OCI-LY1 (cell line): ENCODE measurements around the gene AQP11.

ENCODE experiments used
- H2AFZ ChIP-seq: fragments of 200-600 bp; sonication (generic), shearing (Covaris generic); 2 replicates; pipeline ENCODE4 v1.6.0; 2014; ENCODE audit warnings: antibody characterized with exemption, mild to moderate bottlenecking, low read length
- H3F3A ChIP-seq: fragments of 200-600 bp; sonication (generic), shearing (Covaris generic); 2 replicates; pipeline ENCODE4 v1.6.0; 2014; ENCODE audit warnings: mild to moderate bottlenecking, antibody characterized with exemption, low read length, moderate library complexity; ENCODE audit not compliant: insufficient read depth
- H3K27ac ChIP-seq: fragments of 200-600 bp; sonication (generic); 2 replicates; pipeline ENCODE4 v1.5.1; 2014; ENCODE audit warnings: low read length, mixed run types, mild to moderate bottlenecking, low read depth; ENCODE audit not compliant: poor library complexity, severe bottlenecking
- H3K27me3 ChIP-seq: fragments of 200-600 bp; sonication (generic); 2 replicates; pipeline ENCODE4 v1.6.0; 2014; ENCODE audit warnings: antibody characterized with exemption, mild to moderate bottlenecking, low read length, moderate library complexity; ENCODE audit not compliant: insufficient read depth
- H3K36me3 ChIP-seq: fragments of 200-600 bp; sonication (generic); 2 replicates; pipeline ENCODE4 v1.6.1; 2014; ENCODE audit warnings: mild to moderate bottlenecking, antibody characterized with exemption, low read length, moderate library complexity, mixed read lengths; ENCODE audit not compliant: insufficient read depth
- H3K4me1 ChIP-seq: fragments of 200-600 bp; sonication (generic); 2 replicates; pipeline ENCODE4 v1.5.1; 2014; ENCODE audit warnings: mild to moderate bottlenecking, low read length, moderate library complexity; ENCODE audit not compliant: insufficient read depth, severe bottlenecking
- H3K4me2 ChIP-seq: fragments of 200-600 bp; sonication (generic), shearing (Covaris generic); 2 replicates; pipeline ENCODE4 v1.6.1; 2014; ENCODE audit warnings: low read length
- H3K4me3 ChIP-seq: fragments of 200-600 bp; sonication (generic); 2 replicates; pipeline ENCODE4 v1.5.1; 2014; ENCODE audit warnings: low read length, low read depth, mild to moderate bottlenecking, mixed read lengths; ENCODE audit not compliant: poor library complexity, severe bottlenecking
- H3K79me2 ChIP-seq: fragments of 200-600 bp; shearing (Covaris generic); 2 replicates; pipeline ENCODE4 v1.6.1; 2016; ENCODE audit warnings: mixed run types, low read length, mixed read lengths; ENCODE audit not compliant: insufficient read depth
- H3K9ac ChIP-seq: fragments of 200-600 bp; sonication (generic), shearing (Covaris generic); 2 replicates; pipeline ENCODE4 v1.6.1; 2014; ENCODE audit warnings: mild to moderate bottlenecking, low read length, mixed read lengths
- H3K9me2 ChIP-seq: fragments of 200-600 bp; sonication (generic), shearing (Covaris generic); 2 replicates; pipeline ENCODE4 v1.6.1; 2014; ENCODE audit warnings: low read depth, mild to moderate bottlenecking, low read length, mixed read lengths
- H3K9me3 ChIP-seq: fragments of 200-600 bp; shearing (Covaris generic); 2 replicates; pipeline ENCODE4 v1.6.1; 2014; ENCODE audit warnings: low read length, mixed read lengths
- H4K20me1 ChIP-seq: fragments of 200-600 bp; sonication (generic), shearing (Covaris generic); 2 replicates; pipeline ENCODE4 v1.6.0; 2016; ENCODE audit warnings: mild to moderate bottlenecking, low read length; ENCODE audit not compliant: insufficient read depth
- CTCF ChIP-seq: fragments of 200-600 bp; sonication (generic), shearing (Covaris generic); IDR thresholded peaks from 2 replicates; pipeline ENCODE4 v1.5.1; 2017; ENCODE audit warnings: mild to moderate bottlenecking, antibody characterized with exemption, low read length, moderate library complexity, mixed read lengths
- EZH2 ChIP-seq: fragments of 200-600 bp; sonication (generic), shearing (Covaris generic); IDR thresholded peaks from 2 replicates; pipeline ENCODE4 v1.8.0; 2017; ENCODE audit warnings: borderline replicate concordance, mixed run types, mild to moderate bottlenecking, antibody characterized with exemption, low read length, moderate library complexity, mixed read lengths

AQP11 gene

DNA sequence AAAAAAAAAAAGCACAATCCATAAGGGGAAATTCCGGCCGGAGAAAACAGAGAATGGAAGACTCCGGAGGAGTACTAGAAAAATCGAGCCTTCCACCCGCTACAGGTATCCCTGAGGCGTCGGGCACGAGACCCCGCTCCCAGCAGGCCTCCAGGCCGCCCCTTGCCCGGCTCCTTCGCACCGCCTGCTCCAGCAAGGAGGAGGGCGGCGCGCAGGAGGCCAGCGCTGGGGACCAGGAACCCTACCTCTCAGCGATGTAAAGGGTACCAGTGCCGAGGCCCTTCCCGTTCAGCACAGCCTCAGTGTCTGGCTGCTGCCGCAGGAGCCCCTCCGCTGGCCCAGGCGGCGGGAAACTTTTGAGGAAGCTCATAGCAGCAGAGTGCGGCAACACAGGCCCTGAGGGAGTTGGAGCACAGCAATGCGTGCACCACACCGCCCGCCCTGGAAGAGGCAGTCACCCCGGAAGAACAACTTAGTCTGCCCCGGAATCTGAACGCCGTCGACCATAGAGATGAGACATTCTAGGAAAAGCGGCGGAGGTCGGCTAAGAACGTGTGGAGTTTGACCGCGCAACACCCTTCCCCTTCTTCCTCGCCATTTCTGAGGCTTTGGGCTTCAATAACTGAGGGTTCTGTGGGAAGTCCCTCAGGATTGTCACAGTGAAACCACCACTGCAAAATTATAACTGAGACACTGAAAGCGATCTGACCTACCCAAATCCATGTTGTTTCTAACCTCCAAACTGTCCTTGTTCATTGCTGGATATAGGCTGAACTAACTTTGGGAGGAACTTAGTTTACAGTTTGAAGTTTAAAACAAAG is 47.8 kb downstream of the AQP11 start, which contains the start of gene CLNS1A:
CLNS1A (minus strand) TSS at position 450 of the 821 bp plus-strand sequence; CDS start at position 370, 80 bp downstream.
- Histone ChIP-seq H3K9me2 (no peaks in the 10 kb centered on the region), H4K20me1 (no peaks in the 10 kb centered on the region), H3K4me3 (peak within 1 kb of the TSS; percentile 87), H3K27ac (peak within 1 kb of the TSS; percentile 48), H3F3A (no peaks in the 10 kb centered on the region), H3K79me2 (peaks cover 44% of the 10 kb centered on the region), H3K9ac (peak within 1 kb of the TSS; percentile 85), H2AFZ (peak within 1 kb of the TSS; percentile 36), H3K27me3 (no peaks in the 10 kb centered on the region), H3K4me2 (peak within 1 kb of the TSS; percentile 86), H3K36me3 (peaks cover 22% of the 10 kb centered on the region), H3K4me1 (peaks cover 19% of the 10 kb centered on the region), H3K9me3 (no peaks in the 10 kb centered on the region)
- TF ChIP-seq EZH2 (no peak), CTCF (no peak)

DNA sequence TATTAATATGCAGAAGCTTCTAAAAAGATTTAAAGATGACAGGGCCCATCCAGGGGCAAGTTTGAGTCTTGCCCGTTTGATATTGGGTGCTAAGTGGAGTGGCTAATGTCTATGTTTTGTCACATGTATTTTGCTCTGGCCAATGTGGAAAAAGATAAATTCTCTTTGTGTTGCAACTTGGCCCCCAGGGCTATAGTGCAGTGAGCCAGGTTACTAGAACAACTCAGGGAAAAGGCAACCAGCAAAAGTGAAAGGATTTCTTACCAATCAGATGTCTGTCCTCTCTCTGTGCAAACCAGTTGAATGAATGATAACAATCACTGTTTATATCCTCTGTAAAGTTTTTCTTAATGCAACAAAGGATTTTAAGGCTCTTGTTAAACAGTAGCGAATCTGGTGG is 52.5 kb downstream of the AQP11 start:
- Histone ChIP-seq H3K9me3 (no peaks in the 10 kb centered on the region), H4K20me1 (no peaks in the 10 kb centered on the region), H3K9me2 (no peaks in the 10 kb centered on the region), H3F3A (no peaks in the 10 kb centered on the region), H2AFZ (no peak overlapping the region), H3K79me2 (peaks cover 2% of the 10 kb centered on the region), H3K4me3 (no peak overlapping the region), H3K4me2 (no peak overlapping the region), H3K27me3 (no peaks in the 10 kb centered on the region), H3K27ac (no peak overlapping the region), H3K4me1 (peaks cover 11% of the 10 kb centered on the region), H3K9ac (no peak overlapping the region), H3K36me3 (no peaks in the 10 kb centered on the region)
- TF ChIP-seq CTCF, result no peak
- no peak for TF ChIP-seq EZH2

GRCh38 chr11:77644887-77645286 is 55.1 kb downstream of the AQP11 start:
- Histone ChIP-seq H3K79me2 (no peaks in the 10 kb centered on the region), H3K9me3 (no peaks in the 10 kb centered on the region), H3F3A (no peaks in the 10 kb centered on the region), H3K4me3 (no peak overlapping the region), H3K36me3 (no peaks in the 10 kb centered on the region), H4K20me1 (no peaks in the 10 kb centered on the region), H3K4me1 (peaks cover 5% of the 10 kb centered on the region), H3K4me2 (no peak overlapping the region), H2AFZ (no peak overlapping the region), H3K9ac (no peak overlapping the region), H3K9me2 (no peaks in the 10 kb centered on the region), H3K27me3 (no peaks in the 10 kb centered on the region), H3K27ac (no peak overlapping the region)
- no peak for TF ChIP-seq EZH2
